Duodenal mucosa (tissue), 2 donors: ENCODE measurements around the gene CEBPA.
A peak's percentile ranks its signal among the peaks of the same experiment; 100 is the strongest.

Source experiments
- H3K27ac ChIP-seq: one replicate; pipeline ENCODE4 v1.7.0; 2013; ENCODE audit warnings: low read depth, low read length
- H3K27me3 ChIP-seq, 2 donors: one replicate each; pipeline ENCODE4 v1.7.0; 2013; ENCODE audit warnings: low read length in 2 of 2, control low read depth in 1 of 2; ENCODE audit not compliant: insufficient read depth in 2 of 2, control insufficient read depth in 1 of 2
- H3K36me3 ChIP-seq, 2 donors: one replicate each; pipeline ENCODE4 v1.7.0; 2013; ENCODE audit warnings: low read length in 2 of 2, control low read depth in 1 of 2; ENCODE audit not compliant: insufficient read depth in 2 of 2, control insufficient read depth in 1 of 2
- H3K4me1 ChIP-seq, 2 donors: one replicate each; pipeline ENCODE4 v1.7.0; 2013; ENCODE audit warnings: low read length in 2 of 2, control low read depth in 1 of 2; ENCODE audit not compliant: insufficient read depth in 2 of 2, control insufficient read depth in 1 of 2
- H3K4me3 ChIP-seq, 2 donors: one replicate each; pipeline ENCODE4 v1.7.0; 2013; ENCODE audit warnings: low read length in 2 of 2, low read depth in 1 of 2
- H3K9ac ChIP-seq, 2 donors: one replicate each; pipeline ENCODE4 v1.7.0; 2013; ENCODE audit warnings: low read length in 2 of 2, low read depth in 1 of 2
- H3K9me3 ChIP-seq, 2 donors: one replicate each; pipeline ENCODE4 v1.7.0; 2013; ENCODE audit warnings: low read length in 2 of 2, control low read depth in 1 of 2; ENCODE audit not compliant: control insufficient read depth in 1 of 2

CEBPA gene

GRCh38 chr19:33280351-33280921 is 21.9 kb downstream of the CEBPA start:
- H3K4me1 ChIP-seq = peaks cover 7 to 14% of the 10 kb centered on the region in 2 donors
- no peak overlapping the region for H3K4me3 ChIP-seq
- H3K9ac ChIP-seq = no peak overlapping the region
- H3K9me3 ChIP-seq = no peaks in the 10 kb centered on the region
- no peaks in the 10 kb centered on the region for H3K27me3 ChIP-seq
- H3K36me3 ChIP-seq = no peaks in the 10 kb centered on the region
- H3K27ac ChIP-seq = no peak overlapping the region

DNA sequence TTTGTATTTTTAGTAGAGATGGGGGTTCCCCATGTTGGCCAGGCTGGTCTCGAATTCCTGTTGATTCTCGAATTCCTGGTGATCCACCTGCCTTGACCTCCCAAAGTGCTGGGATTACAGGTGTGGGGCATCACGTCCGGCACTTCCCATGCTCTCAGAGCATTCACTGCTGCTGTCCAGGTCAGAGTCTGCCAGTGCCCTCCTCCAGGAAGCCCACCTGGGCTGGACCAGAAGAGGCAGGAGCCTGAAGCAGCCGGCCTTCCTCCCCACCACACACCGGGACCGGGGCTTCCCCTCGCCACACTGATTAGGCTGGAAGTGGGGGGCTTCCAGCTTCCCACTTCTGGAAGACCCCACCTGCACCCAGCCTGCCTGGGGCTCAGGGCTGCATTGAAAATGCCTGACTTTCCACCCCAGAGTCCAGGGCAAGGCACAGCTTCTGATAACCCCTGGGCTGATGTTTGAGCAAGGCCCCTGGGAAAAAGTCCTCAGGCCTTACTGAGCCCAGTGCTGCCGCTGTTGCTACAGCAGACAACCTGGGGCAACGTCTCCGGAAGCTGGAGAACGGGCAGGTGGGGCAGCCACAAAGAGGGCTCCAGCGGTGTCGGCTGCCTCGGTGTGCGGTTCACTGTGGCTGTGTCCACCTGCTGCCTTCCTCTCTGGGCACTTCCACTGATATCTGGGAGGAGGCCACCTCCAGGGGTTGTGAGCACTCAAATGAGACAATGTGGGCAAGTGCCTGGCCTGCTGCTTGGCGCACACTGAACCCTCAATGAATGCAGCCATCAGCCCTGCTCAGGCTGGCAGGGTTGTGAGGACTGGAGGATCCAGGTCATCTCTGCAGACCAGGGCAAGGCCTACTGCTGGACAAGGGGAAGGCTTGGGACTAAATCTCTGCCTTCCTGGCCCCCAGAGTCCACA is 22.6 kb downstream of the CEBPA start:
- H3K4me1 ChIP-seq = peaks cover 3 to 12% of the 10 kb centered on the region in 2 donors
- no peak overlapping the region for H3K4me3 ChIP-seq
- H3K36me3 ChIP-seq = no peaks in the 10 kb centered on the region
- H3K9ac ChIP-seq = no peak overlapping the region
- no peaks in the 10 kb centered on the region for H3K27me3 ChIP-seq
- no peak overlapping the region for H3K27ac ChIP-seq
- no peaks in the 10 kb centered on the region for H3K9me3 ChIP-seq

GRCh38 chr19:33278403-33279269 is 23.7 kb downstream of the CEBPA start:
- no peak overlapping the region for H3K9ac ChIP-seq
- no peaks in the 10 kb centered on the region for H3K9me3 ChIP-seq
- H3K36me3 ChIP-seq = no peaks in the 10 kb centered on the region
- H3K4me1 ChIP-seq = peaks cover 13 to 23% of the 10 kb centered on the region in 2 donors
- no peak overlapping the region for H3K4me3 ChIP-seq
- H3K27me3 ChIP-seq = no peaks in the 10 kb centered on the region
- H3K27ac ChIP-seq = no peak overlapping the region

DNA sequence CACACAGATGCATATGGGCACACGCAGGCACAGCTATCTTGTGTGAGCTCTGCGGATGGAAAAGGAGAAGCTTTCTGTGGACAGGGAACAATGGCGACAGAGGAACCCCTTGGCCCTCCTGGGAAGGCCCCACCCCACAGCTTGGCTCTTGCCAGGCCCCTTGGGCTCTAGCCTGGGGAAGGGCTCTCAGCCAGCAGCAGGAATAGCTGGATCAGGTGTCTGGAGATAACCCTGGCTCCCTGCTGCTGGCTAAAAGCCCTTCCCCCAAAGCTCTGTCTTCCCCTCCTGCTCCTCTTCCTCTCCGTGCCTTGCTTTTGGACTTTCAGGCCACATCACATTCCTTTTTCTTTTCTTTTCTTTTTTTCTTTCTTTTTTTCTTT is 24.3 kb downstream of the CEBPA start:
- Histone ChIP-seq H3K9ac (no peak overlapping the region), H3K36me3 (no peaks in the 10 kb centered on the region), H3K4me1 (peaks cover 14 to 26% of the 10 kb centered on the region in 2 donors), H3K4me3 (no peak overlapping the region), H3K27me3 (no peaks in the 10 kb centered on the region), H3K9me3 (no peaks in the 10 kb centered on the region), H3K27ac (no peak overlapping the region)

- no peaks in the 10 kb centered on the region for H3K36me3 ChIP-seq
- no peaks in the 10 kb centered on the region for H3K9me3 ChIP-seq
- no peaks in the 10 kb centered on the region for H3K27me3 ChIP-seq
- H3K9ac ChIP-seq = no peak overlapping the region
- no peak overlapping the region for H3K27ac ChIP-seq
- peaks cover 14 to 26% of the 10 kb centered on the region in 2 donors for H3K4me1 ChIP-seq
- H3K4me3 ChIP-seq = no peak overlapping the region
Observed at GRCh38 chr19:33277434-33277833, 24.9 kb downstream of the CEBPA start.

DNA sequence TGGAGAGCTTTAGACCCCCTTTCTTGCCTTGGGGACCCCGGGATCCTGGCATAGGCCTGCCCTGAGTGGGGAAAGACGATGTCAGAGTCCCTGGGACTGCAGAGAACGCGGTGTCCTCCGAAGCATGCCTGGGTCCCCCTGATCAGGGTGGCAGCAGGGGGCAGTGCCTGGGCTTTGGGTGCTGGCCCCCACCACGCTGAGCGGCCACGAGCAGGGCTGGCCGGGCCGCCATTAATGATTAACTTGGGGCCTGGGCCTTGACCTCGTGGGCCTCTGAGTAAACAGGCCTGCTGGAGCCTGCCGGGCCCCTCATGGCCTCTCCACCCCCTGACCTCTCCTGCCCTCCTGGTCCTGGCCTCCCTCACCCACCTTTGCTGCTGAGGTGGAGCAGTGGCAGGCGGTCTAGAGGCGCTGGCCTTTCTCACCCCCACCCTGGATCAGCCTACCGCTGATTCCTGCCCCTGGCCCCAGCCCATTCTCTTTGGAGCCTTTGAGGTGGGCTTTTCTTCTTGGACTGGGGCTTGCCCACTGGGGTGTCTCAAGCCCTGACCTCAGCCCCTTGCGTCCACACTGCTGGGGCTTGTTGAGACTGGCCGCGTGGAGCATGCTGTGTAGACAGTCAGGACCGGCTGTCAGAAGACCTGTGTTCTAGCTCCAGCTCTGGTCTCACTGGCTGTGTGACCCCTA is 26.3 kb downstream of the CEBPA start:
- Histone ChIP-seq H3K9ac (no peak overlapping the region), H3K27ac (no peak overlapping the region), H3K9me3 (no peaks in the 10 kb centered on the region), H3K4me1 (peaks cover 14 to 23% of the 10 kb centered on the region in 2 donors), H3K27me3 (no peaks in the 10 kb centered on the region), H3K4me3 (no peak overlapping the region), H3K36me3 (no peaks in the 10 kb centered on the region)

DNA sequence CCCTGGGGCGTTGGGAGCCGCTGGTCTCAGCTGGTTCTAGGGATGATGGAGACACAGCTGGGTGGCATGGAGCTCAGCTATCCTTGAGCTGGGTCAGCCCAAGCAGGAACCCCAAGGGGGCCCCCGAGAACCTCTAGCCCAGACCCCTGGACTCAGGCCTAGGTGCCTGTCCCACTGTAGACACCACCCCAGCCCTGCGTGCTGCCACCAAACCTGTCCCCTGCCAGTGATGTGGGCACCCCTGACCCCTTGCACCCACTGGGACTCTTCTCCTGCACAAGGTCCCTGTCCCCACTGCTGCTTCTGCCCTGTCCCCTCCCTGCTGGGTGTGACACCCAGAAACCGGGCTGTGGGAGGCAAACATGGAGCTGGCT is 26.8 kb downstream of the CEBPA start:
- Histone ChIP-seq H3K27ac (no peak overlapping the region), H3K4me1 (peaks cover 14 to 19% of the 10 kb centered on the region in 2 donors), H3K36me3 (no peaks in the 10 kb centered on the region), H3K27me3 (no peaks in the 10 kb centered on the region), H3K9ac (no peak overlapping the region), H3K4me3 (no peak overlapping the region), H3K9me3 (no peaks in the 10 kb centered on the region)

DNA sequence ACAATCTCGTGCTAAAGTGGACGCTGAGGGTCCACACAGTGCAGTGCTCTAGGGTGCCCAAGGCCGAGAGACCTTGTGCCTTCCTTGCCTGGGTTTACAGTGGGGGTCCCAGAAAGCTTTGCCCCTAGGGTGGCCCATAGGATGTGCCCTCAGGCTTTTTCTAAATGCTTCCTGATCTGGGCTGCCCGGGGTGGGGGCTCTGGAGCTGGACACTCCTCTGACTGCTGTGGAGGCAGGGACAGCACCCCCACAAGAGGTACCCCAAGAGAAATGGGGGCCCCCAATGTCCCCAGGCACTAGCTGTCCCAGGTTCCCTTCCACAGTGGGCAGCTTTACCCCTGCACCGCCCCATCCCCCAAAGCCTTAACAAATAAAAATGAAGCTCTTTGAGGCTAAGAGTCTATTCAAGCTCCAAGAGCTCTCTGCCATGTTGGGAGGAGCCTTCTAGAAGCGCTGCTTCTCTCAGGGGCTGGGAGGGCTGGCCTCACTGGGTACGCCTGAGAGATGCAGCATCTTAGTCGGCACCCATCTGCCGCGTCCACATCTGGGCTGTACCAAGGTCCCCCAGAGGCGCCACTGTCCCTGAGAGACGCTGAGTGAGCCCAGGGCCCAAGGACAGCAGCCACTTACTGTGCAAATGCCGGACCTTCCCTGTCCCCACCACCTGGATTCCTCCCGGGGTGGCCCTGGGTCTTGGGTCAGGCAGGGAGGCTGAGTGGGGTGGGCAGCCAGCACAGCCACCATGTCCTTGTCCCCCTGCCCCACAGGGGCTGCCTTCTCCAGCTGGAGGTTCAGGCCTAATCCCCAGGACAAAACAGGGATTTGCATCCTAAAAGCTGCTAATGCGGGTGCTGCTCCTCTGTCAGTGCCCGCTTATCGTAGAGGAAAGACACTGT is 27.4 kb downstream of the CEBPA start:
- Histone ChIP-seq H3K9me3 (no peaks in the 10 kb centered on the region), H3K27ac (peak overlapping the region; percentile 45)

More for the DNA sequence above, 27.4 kb downstream of the CEBPA start:
- H3K4me3 ChIP-seq = peak overlapping the region in 1 of 2 donors; percentile 5
- H3K4me1 ChIP-seq = peaks cover 14 to 19% of the 10 kb centered on the region in 2 donors
- no peaks in the 10 kb centered on the region for H3K36me3 ChIP-seq
- H3K27me3 ChIP-seq = no peaks in the 10 kb centered on the region
- H3K9ac ChIP-seq = no peak overlapping the region
